Esophagus mucosa (tissue), 1 donor: ENCODE results near the gene PDK1. TPM values are rescaled to one million over a fixed set of nuclear protein-coding genes. Genes with fewer than 3 reads are reported as not detected.

Experiments used
- ATAC-seq: fragments of 200-7000 bp; cut with Tn5 transposase; one replicate; pipeline ENCODE4 v1.9.1; 2020
- total RNA-seq: library from RNA; stranded (reverse); gene quantifications from one replicate; pipeline ENCODE4 v1.2.4, GENCODE V29; 2023
- donor health status: DM: yes; HTN: yes; CAD: no.

PDK1 gene
- total RNA-seq, 1 donor from 2014 or later: 16.5 TPM

- ATAC-seq: no peak
Observed at GRCh38 chr2:172597176-172597842, 41.4 kb downstream of the PDK1 start.

- no peak for ATAC-seq
Observed at GRCh38 chr2:172599947-172600346, 44.1 kb downstream of the PDK1 start.

GRCh38 chr2:172600557-172601008 lies 44.7 kb downstream of the PDK1 start:
- ATAC-seq: no peak

GRCh38 chr2:172606285-172606684 lies 50.4 kb downstream of the PDK1 start:
- no peak for ATAC-seq

- no peak for ATAC-seq
Observed at GRCh38 chr2:172607379-172607928, 51.6 kb downstream of the PDK1 start.

GRCh38 chr2:172609488-172609887 lies 53.6 kb downstream of the PDK1 start:
- ATAC-seq: no peak

GRCh38 chr2:172612051-172612450 lies 56.2 kb downstream of the PDK1 start:
- no peak for ATAC-seq

- ATAC-seq: no peak
Observed at GRCh38 chr2:172613040-172613439, 57.1 kb downstream of the PDK1 start.

- ATAC-seq: no peak
Observed at GRCh38 chr2:172613615-172614231, 57.8 kb downstream of the PDK1 start.

- no peak for ATAC-seq
Observed at GRCh38 chr2:172614932-172615331, 59.0 kb downstream of the PDK1 start.

- no peak for ATAC-seq
Observed at GRCh38 chr2:172615727-172616261, 59.9 kb downstream of the PDK1 start.

GRCh38 chr2:172617115-172617514 lies 61.2 kb downstream of the PDK1 start:
- no peak for ATAC-seq

- no peak for ATAC-seq
Observed at GRCh38 chr2:172623249-172623965, 67.5 kb downstream of the PDK1 start.

- no peak for ATAC-seq
Observed at GRCh38 chr2:172624996-172625395, 69.1 kb downstream of the PDK1 start.

- ATAC-seq: no peak
Observed at GRCh38 chr2:172627181-172627580, 71.3 kb downstream of the PDK1 start.

- ATAC-seq: no peak
Observed at GRCh38 chr2:172628085-172628484, 72.2 kb downstream of the PDK1 start.

GRCh38 chr2:172629586-172629985 lies 73.7 kb downstream of the PDK1 start:
- no peak for ATAC-seq

- ATAC-seq: no peak
Observed at GRCh38 chr2:172630181-172630580, 74.3 kb downstream of the PDK1 start.

GRCh38 chr2:172634477-172634876 lies 78.6 kb downstream of the PDK1 start:
- no peak for ATAC-seq

GRCh38 chr2:172635548-172635947 lies 79.7 kb downstream of the PDK1 start:
- no peak for ATAC-seq

GRCh38 chr2:172639256-172639655 lies 83.4 kb downstream of the PDK1 start:
- ATAC-seq: no peak

- no peak for ATAC-seq
Observed at GRCh38 chr2:172639823-172640222, 83.9 kb downstream of the PDK1 start.

- ATAC-seq: no peak
Observed at GRCh38 chr2:172640389-172640788, 84.5 kb downstream of the PDK1 start.
